GM21526 (cell line): ENCODE results near the gene PIGB.
"Not testable (repeated sequence)": the region's sequence is repeated elsewhere in the genome, so short reads cannot be mapped to it uniquely, and the experiment has no call there.

Experiments
- ATAC-seq: cut with Tn5 transposase; IDR thresholded peaks from one replicate; pipeline ENCODE4 v1.9.1; 2021; ENCODE audit warnings: moderate library complexity; ENCODE audit not compliant: unreplicated experiment, low FRiP score

The PIGB gene

DNA sequence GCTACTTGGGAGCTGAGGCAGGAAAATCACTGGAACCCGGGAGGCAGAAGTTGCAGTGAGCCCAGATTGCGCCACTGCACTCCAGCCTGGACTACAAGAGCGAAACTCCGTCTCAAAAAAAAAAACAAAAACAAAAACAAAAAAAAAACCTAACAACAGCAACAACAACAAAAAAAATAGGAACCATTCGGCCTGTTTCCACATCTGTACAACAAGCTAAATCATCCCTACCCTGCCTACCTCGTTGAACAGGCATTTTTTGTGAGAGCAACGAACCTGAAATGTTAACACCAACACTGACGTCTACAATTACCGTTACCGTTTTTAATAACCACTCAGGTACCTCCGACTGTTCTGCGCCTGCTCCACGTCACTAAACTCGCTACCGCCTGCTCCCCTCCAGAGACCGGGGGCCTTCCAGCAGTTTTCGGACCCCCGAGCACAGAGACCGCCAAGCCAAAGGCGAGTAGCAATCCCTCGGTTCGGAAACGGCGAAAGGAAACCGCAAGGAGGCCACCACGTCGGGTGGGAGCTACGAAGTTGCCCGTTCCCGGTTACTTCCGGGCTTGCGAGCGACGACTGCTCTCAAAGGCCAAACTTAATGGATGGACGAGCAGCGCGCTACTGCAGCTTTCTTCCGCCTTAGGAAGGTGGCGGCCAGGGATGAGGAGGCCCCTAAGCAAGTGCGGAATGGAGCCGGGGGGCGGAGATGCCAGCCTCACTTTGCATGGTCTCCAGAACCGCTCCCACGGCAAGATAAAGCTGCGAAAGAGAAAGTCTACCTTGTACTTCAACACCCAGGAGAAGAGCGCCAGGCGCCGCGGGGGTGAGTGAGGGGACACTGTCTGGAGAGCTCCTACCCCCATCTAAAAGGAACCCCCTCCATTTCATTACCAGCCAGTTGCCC is at the start of gene PIGB, which contains the start of gene PIGBOS1:
PIGB (plus strand) TSS at position 635 of the 907 bp plus-strand sequence; CDS start at position 664, 29 bp downstream.
PIGBOS1 (minus strand) TSS at position 536 of the 907 bp plus-strand sequence. CDS start 1,331 bp downstream, outside the sequence.
- peak; percentile 90 for ATAC-seq

GRCh38 chr15:55270291-55270690 is 48.7 kb upstream of the PIGB start:
- no peak for ATAC-seq

DNA sequence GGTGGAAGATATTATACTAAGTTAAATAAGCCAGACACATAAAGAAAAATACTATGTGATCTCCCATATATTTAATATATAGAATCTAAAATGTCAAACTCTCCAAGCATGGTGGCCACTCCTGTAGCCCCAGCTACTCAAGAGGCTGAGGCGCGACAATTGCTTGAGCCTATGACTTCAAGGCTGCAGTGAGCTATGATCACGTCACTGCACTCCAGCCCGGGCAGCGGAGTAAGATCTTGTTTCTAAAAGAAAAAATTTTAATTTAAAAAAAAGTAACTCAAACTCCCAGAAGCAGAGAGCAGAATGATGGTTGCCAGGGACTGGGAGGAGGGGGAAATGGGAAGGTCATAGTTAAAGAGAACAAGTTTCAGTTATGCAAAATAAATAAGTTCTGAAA is 42.7 kb upstream of the PIGB start:
- ATAC-seq: no peak

DNA sequence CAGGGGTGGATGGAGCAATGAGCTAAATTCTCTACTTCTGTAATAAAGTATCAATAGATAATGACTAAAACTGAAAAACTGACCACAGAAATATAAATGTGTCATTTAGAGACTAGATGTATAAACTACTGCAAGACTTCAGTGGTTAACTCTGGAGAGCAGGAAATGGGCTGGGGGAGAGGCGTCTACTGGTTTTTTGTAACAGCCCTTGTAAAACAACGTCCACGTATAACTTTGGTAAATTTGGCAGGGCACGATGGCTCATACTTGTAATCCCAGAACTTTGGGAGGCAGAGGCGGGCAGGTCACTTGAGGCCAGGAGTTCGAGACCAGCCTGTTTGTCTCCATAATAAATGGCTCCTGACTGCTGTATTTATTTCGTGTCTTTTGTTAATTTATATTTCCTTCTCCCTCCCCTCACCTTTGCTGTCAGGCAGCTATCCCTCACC is 41.9 kb upstream of the PIGB start:
- peak; percentile 47 for ATAC-seq

DNA sequence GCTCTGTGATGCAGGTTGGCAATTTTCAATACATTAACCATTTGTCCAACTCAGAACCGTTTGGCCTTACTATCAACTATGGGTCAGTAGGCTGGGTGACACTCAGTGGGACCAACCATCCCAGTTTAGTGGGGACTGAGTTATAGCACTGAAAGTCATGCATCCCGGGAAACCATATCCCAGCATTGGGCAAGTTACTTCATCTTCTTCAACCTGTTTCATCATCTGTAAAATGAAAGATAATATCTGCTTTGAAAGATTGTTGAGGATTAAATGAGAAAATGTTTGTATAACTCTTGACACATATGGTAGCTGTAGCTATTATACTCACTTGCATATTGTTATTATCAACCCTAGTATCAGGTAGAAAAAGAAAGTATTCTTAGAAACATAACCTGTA is 41.3 kb upstream of the PIGB start:
- no peak for ATAC-seq

DNA sequence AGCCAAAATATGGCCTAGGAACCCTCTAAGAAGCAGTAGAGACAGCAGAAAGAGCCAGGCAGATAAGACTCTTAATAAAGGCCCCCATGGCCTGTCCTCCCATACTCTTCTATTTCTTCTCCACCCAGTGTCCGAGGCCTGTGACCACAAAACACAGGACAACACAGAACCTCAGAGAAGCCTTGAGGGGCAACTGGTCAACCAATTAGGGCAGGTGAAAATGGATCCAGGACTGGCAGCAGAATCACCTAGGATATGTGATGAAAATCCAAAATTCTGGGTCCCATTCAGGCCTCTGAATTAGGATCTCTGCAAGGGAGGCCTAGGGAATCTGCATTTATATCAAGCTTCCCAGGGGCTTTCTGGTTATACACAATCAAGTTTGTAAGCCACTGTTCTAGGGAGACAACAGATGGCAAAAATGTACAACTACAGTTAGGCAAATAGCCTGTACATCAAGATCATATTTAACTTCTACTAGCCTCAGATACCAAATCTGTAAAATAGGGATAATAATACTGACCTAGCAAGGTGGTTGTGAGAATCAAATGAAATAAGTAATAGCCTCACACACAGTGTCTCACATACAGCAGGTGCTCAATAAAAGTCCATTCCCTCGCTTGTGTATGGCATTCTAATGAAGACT is 39.8 kb upstream of the PIGB start:
- no peak for ATAC-seq

- ATAC-seq: peak; percentile 76
Measured at GRCh38 chr15:55279746-55280351, 39.2 kb upstream of the PIGB start.

GRCh38 chr15:55280589-55280988 is 38.4 kb upstream of the PIGB start:
- ATAC-seq: not testable (repeated sequence)

- no peak for ATAC-seq
Measured at GRCh38 chr15:55281517-55282228, 37.3 kb upstream of the PIGB start.

DNA sequence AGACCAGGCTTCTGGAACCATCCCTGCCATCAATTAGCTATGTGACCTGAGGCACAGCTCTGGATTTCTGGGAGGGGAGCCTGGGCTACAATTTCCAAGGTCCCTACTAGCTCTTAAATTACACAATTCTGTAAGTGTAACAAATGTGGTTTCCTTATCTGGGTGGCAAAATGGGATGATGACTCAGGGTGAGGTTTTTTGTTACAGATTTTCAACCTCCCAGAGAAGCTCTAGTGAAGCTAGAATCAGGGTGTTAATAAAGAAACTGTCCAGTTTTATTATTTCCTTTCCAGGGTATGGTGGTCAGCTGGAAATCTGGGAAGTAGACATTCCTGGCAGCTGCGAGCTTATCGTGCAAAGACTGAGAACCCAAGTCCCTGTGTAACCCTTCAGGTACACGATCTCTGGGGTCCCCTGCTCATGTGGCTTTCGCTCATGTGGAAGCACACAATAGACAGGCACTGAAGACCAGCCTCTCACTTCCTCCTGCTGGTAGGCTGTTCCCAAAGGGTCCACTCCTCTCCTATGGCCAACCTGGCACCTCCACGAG is 36.7 kb upstream of the PIGB start:
- ATAC-seq: no peak

DNA sequence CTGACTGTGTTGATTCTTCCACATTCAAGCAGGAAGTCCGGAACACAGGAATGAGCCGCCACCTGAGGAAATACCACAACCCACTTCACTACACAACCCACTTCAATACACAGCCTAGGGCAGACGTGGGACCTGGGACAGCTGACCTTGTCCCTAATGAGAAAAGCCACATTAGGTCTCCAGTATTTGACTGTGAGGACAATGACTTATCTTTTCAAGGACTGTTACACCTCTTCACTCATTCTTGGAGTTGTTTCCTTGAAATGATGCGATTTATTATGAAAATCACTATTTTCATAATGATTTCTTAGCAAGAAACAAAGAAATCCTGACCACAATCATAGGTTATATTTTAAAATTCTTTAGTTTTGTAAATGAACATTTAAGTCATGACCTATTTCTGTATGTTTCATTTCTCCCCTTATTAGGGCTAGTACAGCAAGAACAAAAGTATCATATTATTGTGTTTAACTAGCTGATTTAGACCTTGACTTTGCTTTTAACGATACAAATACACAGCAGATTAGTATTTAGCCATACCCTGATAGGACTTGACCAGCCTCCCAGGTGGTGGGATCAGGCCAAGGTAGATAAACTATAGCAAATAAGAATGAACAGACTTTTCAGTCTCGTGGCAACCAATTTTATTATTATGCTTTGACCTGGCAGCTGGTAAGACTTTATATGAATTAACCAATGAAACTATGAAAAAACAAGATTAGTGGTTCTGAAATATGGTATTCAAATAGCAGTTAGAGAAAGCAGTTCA is 35.5 kb upstream of the PIGB start:
- ATAC-seq: no peak

GRCh38 chr15:55284426-55284825 is 34.6 kb upstream of the PIGB start:
- ATAC-seq: no peak

DNA sequence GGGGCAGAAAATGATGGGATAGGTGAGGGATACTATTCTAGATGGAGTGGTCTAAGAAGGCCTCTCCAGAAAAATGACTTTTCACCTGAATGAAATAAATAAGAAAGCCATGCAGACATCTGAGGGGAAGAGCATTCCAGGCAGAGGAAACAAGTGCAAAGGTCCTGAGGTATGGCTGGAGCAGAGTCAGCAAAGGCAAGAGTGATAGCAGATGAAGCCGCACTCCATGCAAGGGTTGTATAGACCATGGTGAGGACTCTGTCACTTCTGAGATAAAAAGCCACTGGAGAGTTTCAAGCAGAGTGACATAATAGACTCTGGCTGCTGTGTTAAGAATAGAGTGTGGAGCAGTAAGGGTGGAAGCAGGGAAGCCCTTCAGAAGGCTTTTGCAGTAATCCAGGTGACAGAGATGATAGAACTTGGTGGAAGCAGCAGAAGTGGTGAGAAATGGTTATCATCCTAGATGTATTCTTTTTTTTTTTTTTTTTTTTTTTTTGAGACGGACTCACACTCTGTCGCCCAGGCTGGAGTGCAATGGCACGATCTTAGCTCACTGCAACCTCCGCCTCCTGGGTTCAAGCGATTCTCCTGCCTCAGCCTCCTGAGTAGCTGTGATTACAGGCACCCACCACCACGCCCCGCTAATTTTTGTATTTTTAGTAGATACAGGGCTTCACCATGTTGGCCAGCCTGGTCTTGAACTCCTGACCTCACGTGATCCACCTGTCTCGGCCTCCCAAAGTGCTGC is 32.4 kb upstream of the PIGB start:
- ATAC-seq: not testable (repeated sequence)

GRCh38 chr15:55288006-55288717 is 30.9 kb upstream of the PIGB start:
- no peak for ATAC-seq

- peak; percentile 30 for ATAC-seq
Measured at GRCh38 chr15:55289011-55289745, 29.8 kb upstream of the PIGB start.

- peak; percentile 48 for ATAC-seq
Measured at GRCh38 chr15:55289746-55290527, 29.1 kb upstream of the PIGB start, which contains the start of gene RAB27A. Gene RAB27A, minus strand, starts transcription at chr15:55289813. Its CDS starts 54,879 bp downstream, at chr15:55234934.
